Panc1 (cell line): ENCODE measurements around the gene SEMA5B. TPM values are rescaled to one million over a fixed set of nuclear protein-coding genes. Genes with fewer than 3 reads are reported as not detected.

ENCODE experiments used
- ATAC-seq: fragments of 200-7000 bp; cut with Tn5 transposase; 2 replicates; pipeline ENCODE4 v1.9.1; 2020; ENCODE audit warnings: mild to moderate bottlenecking, moderate library complexity
- BruUV-seq: library from RNA; stranded (reverse); fragments of 400-500 nt; replicated peaks from 2 replicates; lab custom pipeline; 2021; lab: Mats Ljungman, UMichigan
- CTCF ChIA-PET: fragments of 300-600 bp; sonication (Branson Sonifier 250); formaldehyde crosslinking; loops from one replicate; lab custom pipeline; 2022; ENCODE audit warnings: antibody characterized with exemption; lab: Charles Lee
- POLR2A ChIA-PET: fragments of 300-600 bp; sonication (Branson Sonifier 250); formaldehyde crosslinking; loops from one replicate; lab custom pipeline; 2022; ENCODE audit warnings: antibody characterized with exemption; lab: Charles Lee
- DNase-seq: peaks from one replicate; pipeline ENCODE4 v3.0.0-alpha.2; 2010; ENCODE audit warnings: low read depth, low spot score
- H3K27ac ChIP-seq: 2 replicates; pipeline ENCODE4 v1.5.1; 2011; ENCODE audit warnings: mild to moderate bottlenecking, low read length, inconsistent platforms
- H3K27me3 ChIP-seq: fragments of 200-500 bp; sonication (Bioruptor generic); 2 replicates; pipeline ENCODE4 v1.6.0; 2014; ENCODE audit warnings: low read length, inconsistent platforms; ENCODE audit not compliant: control insufficient read depth, insufficient read depth
- H3K36me3 ChIP-seq: fragments of 200-500 bp; sonication (Bioruptor generic); 2 replicates; pipeline ENCODE4 v1.5.1; 2014; ENCODE audit warnings: inconsistent platforms, mild to moderate bottlenecking, low read length, moderate library complexity; ENCODE audit not compliant: control insufficient read depth, insufficient read depth
- H3K4me1 ChIP-seq: 2 replicates; pipeline ENCODE4 v1.5.1; 2011; ENCODE audit warnings: inconsistent platforms, mild to moderate bottlenecking, low read length, moderate library complexity; ENCODE audit not compliant: control insufficient read depth, insufficient read depth
- H3K4me3 ChIP-seq, 2 experiments: 2 replicates each; pipeline ENCODE4 v1.5.1; 2011 to 2012; ENCODE audit warnings: low read depth in 2 of 2, low read length in 2 of 2, mild to moderate bottlenecking in 2 of 2, inconsistent platforms in 1 of 2, moderate library complexity in 1 of 2
- H3K9me3 ChIP-seq: fragments of 200-500 bp; sonication (Bioruptor generic); 2 replicates; pipeline ENCODE4 v1.5.1; 2014; ENCODE audit warnings: low read depth, mild to moderate bottlenecking, inconsistent platforms, low read length, moderate library complexity; ENCODE audit not compliant: control insufficient read depth, insufficient read depth
- POLR2AphosphoS5 ChIP-seq: IDR thresholded peaks from 2 replicates; pipeline ENCODE4 v1.6.1; 2012; ENCODE audit warnings: mild to moderate bottlenecking, low read depth, low read length, moderate library complexity
- REST ChIP-seq, 2 experiments: IDR thresholded peaks; 2 replicates each; pipeline ENCODE4 v1.6.1; 2011 to 2012; ENCODE audit warnings: low read depth in 2 of 2, control low read depth in 1 of 2, low read length in 1 of 2, mild to moderate bottlenecking in 1 of 2, moderate library complexity in 1 of 2; ENCODE audit not compliant: insufficient read depth in 1 of 2
- SIN3A ChIP-seq: IDR thresholded peaks from 2 replicates; pipeline ENCODE4 v1.6.1; 2012; ENCODE audit warnings: low read depth, mild to moderate bottlenecking, low read length, moderate library complexity, borderline replicate concordance; ENCODE audit not compliant: insufficient read depth
- TCF7L2 ChIP-seq: IDR thresholded peaks from 2 replicates; pipeline ENCODE4 v1.6.1; 2011; ENCODE audit warnings: mild to moderate bottlenecking, low read depth, low read length, inconsistent platforms
- in situ Hi-C: cut with HindIII; loops from 2 replicates; pipeline ENCODE4 v1.10.0; 2016; ENCODE audit warnings: low sequenced_read_pairs, low pct_unique_long_range_greater_than_20kb
- intact Hi-C: fragments of 100-400 bp; cut with micrococcal nuclease; formaldehyde crosslinking; loops from one replicate; pipeline ENCODE4 v1.10.0; 2022; ENCODE audit not compliant: unreplicated experiment
- total RNA-seq: library from RNA; stranded (reverse); gene quantifications from one replicate; pipeline ENCODE4 v1.2.1, GENCODE V29; 2021; ENCODE audit not compliant: unreplicated experiment
- TF ChIP-seq, protein P1 (sequence below): fragments of 450-650 bp; IDR thresholded peaks from 2 replicates; pipeline ENCODE4 v1.5.1; 2017; ENCODE audit warnings: mild to moderate bottlenecking

SEMA5B gene
- total RNA-seq, 1 experiment from 2014 or later: 1.2 TPM

DNA sequence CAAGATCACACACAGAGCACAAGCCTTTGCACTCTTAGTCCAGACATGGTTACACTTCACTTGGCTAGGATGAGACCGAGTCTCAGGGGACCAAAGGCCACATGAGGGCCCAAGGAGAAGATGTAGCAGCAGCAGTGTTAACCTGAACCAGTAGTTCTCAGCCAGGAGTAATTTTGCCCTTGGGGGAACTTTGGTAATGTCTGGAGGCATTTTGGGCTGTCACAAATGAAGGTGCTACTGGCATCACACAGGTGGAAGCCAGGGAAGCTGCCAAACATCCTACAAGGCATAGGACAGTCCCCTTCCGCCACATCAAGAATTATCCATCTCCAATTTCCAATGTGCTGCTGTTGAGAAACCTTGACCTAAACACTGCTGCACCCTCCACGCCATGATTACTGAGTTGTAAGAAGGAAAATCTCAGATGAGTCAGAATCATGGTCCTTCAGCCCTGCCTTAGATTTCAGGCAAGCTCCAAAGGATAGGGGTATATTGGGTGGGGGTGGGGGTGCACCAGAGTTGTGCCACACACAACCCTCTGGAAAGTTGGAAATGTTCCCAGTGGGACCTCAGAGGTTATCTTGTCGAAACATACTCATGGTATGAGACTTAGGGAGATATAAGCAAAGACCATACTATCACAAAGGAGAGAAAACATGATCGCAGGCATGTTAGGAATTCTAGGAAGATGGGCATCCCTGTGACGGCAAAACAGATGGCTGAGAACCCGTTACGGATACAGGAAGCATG is 36.2 kb downstream of the SEMA5B start:
- Histone ChIP-seq H3K27me3 (peaks cover 25% of the 10 kb centered on the region), H3K27ac (no peak overlapping the region), H3K36me3 (no peaks in the 10 kb centered on the region), H3K4me3 (no peak overlapping the region), H3K9me3 (no peaks in the 10 kb centered on the region), H3K4me1 (peaks cover 7% of the 10 kb centered on the region)
- ChIA-PET POLR2A (no interaction called here), CTCF (no interaction called here)
- no TSS peak for BruUV-seq
- ATAC-seq (no peak), DNase-seq (no peak)
- in situ Hi-C loops: no loop called here
- TF ChIP-seq TCF7L2 (no peak), POLR2AphosphoS5 (no peak), REST (IDR thresholded peaks at IDR 0.05; ENCODE audit: insufficient read depth in 1 of 2, low read depth in 2 of 2, low read length in 1 of 2) (no peak), SIN3A (no peak)
- TF ChIP-seq, protein P1, sequence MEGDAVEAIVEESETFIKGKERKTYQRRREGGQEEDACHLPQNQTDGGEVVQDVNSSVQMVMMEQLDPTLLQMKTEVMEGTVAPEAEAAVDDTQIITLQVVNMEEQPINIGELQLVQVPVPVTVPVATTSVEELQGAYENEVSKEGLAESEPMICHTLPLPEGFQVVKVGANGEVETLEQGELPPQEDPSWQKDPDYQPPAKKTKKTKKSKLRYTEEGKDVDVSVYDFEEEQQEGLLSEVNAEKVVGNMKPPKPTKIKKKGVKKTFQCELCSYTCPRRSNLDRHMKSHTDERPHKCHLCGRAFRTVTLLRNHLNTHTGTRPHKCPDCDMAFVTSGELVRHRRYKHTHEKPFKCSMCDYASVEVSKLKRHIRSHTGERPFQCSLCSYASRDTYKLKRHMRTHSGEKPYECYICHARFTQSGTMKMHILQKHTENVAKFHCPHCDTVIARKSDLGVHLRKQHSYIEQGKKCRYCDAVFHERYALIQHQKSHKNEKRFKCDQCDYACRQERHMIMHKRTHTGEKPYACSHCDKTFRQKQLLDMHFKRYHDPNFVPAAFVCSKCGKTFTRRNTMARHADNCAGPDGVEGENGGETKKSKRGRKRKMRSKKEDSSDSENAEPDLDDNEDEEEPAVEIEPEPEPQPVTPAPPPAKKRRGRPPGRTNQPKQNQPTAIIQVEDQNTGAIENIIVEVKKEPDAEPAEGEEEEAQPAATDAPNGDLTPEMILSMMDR: no peak
- intact Hi-C loops: no loop called here

GRCh38 chr3:122989856-122990575 is 37.5 kb downstream of the SEMA5B start:
- CTCF ChIA-PET: no interaction called here

More at GRCh38 chr3:122989856-122990575, 37.5 kb downstream of the SEMA5B start:
- H3K4me1 ChIP-seq: peaks cover 7% of the 10 kb centered on the region
- H3K4me3 ChIP-seq: no peak overlapping the region
- no peaks in the 10 kb centered on the region for H3K9me3 ChIP-seq
- in situ Hi-C loops: no loop called here
- intact Hi-C loops: no loop called here
- POLR2A ChIA-PET: no interaction called here
- DNase-seq (no peak), ATAC-seq (no peak)
- BruUV-seq: no TSS peak
- no peaks in the 10 kb centered on the region for H3K36me3 ChIP-seq
- no peak for TF ChIP-seq REST (IDR thresholded peaks at IDR 0.05; ENCODE audit: insufficient read depth in 1 of 2, low read depth in 2 of 2, low read length in 1 of 2)
- TF ChIP-seq POLR2AphosphoS5: no peak
- no peak for TF ChIP-seq TCF7L2
- peaks cover 31% of the 10 kb centered on the region for H3K27me3 ChIP-seq
- H3K27ac ChIP-seq: no peak overlapping the region
